NT2/D1 (cell line): ENCODE measurements around the gene LRRC8C.

Experiments
- SUZ12 ChIP-seq: IDR thresholded peaks from 2 replicates; pipeline ENCODE4 v1.6.1; 2011; ENCODE audit not compliant: insufficient read length, insufficient read depth; ENCODE audit errors: extremely low read depth
- YY1 ChIP-seq: IDR thresholded peaks from 2 replicates; pipeline ENCODE4 v1.6.1; 2011; ENCODE audit not compliant: insufficient read length, insufficient read depth
- ZNF274 ChIP-seq: IDR thresholded peaks from 2 replicates; pipeline ENCODE4 v1.6.1; 2011; ENCODE audit warnings: mild to moderate bottlenecking, low read depth, low read length

- TF ChIP-seq ZNF274 (no peak), YY1 (no peak), SUZ12 (no peak)
Observed at GRCh38 chr1:89681045-89681729, 48.3 kb downstream of the LRRC8C start.
